Measurements from ENCODE around the gene YWHAE.

The YWHAE gene

GRCh38 chr17:1331708-1332107 lies 68.3 kb downstream of the YWHAE start:
- in situ Hi-C loops (cut with MboI; ENCODE audit: low pct_unique_long_range_greater_than_20kb, low sequenced_read_pairs, unreplicated experiment): loop anchor here (25.0 kb wide), 1 partner anchor 219 kb away; no protein-coding TSS in a partner anchor

DNA sequence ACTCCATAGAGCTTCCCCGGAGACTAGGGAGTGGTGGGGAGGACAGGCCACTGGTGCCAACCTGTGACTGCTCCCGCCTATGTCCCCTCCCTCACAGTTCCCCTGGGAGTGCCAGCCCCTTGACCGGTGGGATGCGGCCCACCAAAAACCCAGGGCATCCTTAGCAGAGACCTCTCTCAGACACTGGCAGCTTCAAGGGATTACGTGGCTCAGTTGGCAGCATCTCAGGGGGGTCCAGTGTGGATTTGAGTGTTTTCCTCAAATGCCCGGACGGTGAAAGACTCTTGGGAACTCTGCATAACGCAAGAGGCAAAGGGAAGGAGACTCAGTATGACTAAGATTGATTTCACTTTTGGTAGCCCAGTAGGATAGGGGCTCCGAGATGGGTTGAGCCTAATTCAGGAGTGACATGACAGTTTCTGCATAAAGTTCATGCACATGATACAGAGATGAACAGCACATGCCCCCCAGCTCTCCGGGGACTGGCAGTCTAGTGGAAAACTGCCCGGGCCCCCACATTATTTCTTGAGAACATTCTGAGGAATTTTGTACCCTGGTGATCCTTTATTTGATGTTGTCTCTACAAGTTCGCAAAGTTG lies 70.2 kb downstream of the YWHAE start:
- no peak for DNase-seq (ENCODE audit: low spot score)
- no peak for TF ChIP-seq CTCF (IDR thresholded peaks at IDR 0.05; ENCODE audit: extremely low read depth, insufficient read depth, missing control alignments)
- in situ Hi-C loops (cut with MboI; ENCODE audit: low pct_unique_long_range_greater_than_20kb, low sequenced_read_pairs, unreplicated experiment): loop anchor here (10.0 to 25.0 kb wide), 2 partner anchors 55 to 218 kb away; partner anchors contain the start of genes BHLHA9 and TRARG1

More at GRCh38 chr17:1331708-1332107, 68.3 kb downstream of the YWHAE start:
- no peak for TF ChIP-seq CTCF (IDR thresholded peaks at IDR 0.05; ENCODE audit: extremely low read depth, insufficient read depth, missing control alignments)
- no peak for DNase-seq (ENCODE audit: low spot score)

DNA sequence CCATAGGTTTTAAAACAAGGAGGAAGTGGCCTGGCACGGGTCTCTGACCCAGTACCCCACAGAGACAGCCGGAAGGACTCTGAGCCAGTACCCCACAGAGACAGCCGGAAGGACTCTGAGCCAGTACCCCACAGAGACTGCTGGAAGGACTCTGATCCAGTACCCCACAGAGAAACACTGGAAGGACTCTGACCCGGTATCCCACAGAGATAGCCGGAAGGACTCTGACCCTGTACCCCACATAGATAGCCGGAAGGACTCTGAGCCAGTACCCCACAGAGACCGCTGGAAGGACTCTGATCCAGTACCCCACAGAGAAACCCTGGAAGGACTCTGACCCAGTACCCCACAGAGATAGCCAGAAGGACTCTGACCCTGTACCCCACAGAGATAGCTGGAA lies 71.6 kb downstream of the YWHAE start:
- in situ Hi-C loops (cut with MboI; ENCODE audit: low pct_unique_long_range_greater_than_20kb, low sequenced_read_pairs, unreplicated experiment): loop anchor here (10.0 to 25.0 kb wide), 2 partner anchors 54 to 216 kb away; partner anchors contain the start of genes BHLHA9 and TRARG1
- TF ChIP-seq CTCF (IDR thresholded peaks at IDR 0.05; ENCODE audit: extremely low read depth, insufficient read depth, missing control alignments): no peak
- DNase-seq (ENCODE audit: low spot score): no peak

- in situ Hi-C loops (cut with MboI; ENCODE audit: low pct_unique_long_range_greater_than_20kb, low sequenced_read_pairs, unreplicated experiment): loop anchor here (10.0 to 25.0 kb wide), 2 partner anchors 51 to 213 kb away; partner anchors contain the start of genes BHLHA9 and TRARG1
- no peak for TF ChIP-seq CTCF (IDR thresholded peaks at IDR 0.05; ENCODE audit: extremely low read depth, insufficient read depth, missing control alignments)
- no peak for DNase-seq (ENCODE audit: low spot score)
Measured at GRCh38 chr17:1325766-1326165, 74.3 kb downstream of the YWHAE start.

DNA sequence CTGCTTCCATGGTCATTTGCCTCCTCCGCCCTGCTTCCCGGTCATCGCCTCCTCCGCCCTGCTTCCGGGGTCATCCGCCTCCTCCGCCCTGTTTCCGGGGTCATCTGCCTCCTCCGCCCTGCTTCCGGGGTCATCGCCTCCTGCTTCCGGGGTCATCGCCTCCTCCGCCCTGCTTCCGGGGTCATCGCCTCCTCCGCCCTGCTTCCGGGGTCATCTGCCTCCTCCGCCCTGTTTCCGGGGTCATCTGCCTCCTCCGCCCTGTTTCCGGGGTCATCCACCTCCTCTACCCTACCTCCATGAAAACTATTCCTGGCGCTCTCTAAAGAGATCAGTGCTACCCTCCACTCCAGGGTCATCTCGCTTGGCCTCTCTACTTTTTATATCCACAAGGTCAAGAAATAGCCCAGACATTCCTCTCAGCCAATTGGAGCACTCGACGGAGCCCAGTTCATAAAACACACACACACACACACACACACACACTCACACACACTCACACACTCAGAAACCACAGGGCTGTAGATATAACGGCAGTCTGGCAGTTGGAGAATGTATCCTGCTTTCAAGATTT lies 75.7 kb downstream of the YWHAE start:
- no peak for TF ChIP-seq CTCF (IDR thresholded peaks at IDR 0.05; ENCODE audit: extremely low read depth, insufficient read depth, missing control alignments)
- in situ Hi-C loops (cut with MboI; ENCODE audit: low pct_unique_long_range_greater_than_20kb, low sequenced_read_pairs, unreplicated experiment): loop anchor here (10.0 kb wide), 1 partner anchor 49 kb away; the partner anchor contains the start of genes BHLHA9 and TRARG1
- DNase-seq (ENCODE audit: low spot score): no peak

- in situ Hi-C loops (cut with MboI; ENCODE audit: low pct_unique_long_range_greater_than_20kb, low sequenced_read_pairs, unreplicated experiment): loop anchor here (10.0 kb wide), 1 partner anchor 49 kb away; the partner anchor contains the start of genes BHLHA9 and TRARG1
- DNase-seq (ENCODE audit: low spot score): no peak
- TF ChIP-seq CTCF (IDR thresholded peaks at IDR 0.05; ENCODE audit: extremely low read depth, insufficient read depth, missing control alignments): no peak
Measured at GRCh38 chr17:1323336-1323735, 76.7 kb downstream of the YWHAE start.
